Peyer's patch (tissue), 4 donors: ENCODE results near the gene SYNRG.

Experiments used
- CTCF ChIP-seq, 6 experiments: fragments of 450-650 bp in 4 of 6; fragments of 200-600 bp in 2 of 6; sonication (generic) in 1 of 6; IDR thresholded peaks; one replicate each; pipeline ENCODE4 v1.5.1; 2017 to 2019; ENCODE audit warnings: antibody characterized with exemption in 6 of 6, mild to moderate bottlenecking in 3 of 6, moderate library complexity in 1 of 6
- POLR2A ChIP-seq, 2 donors: fragments of 450-650 bp; IDR thresholded peaks; one replicate each; pipeline ENCODE4 v1.5.1; 2017; ENCODE audit warnings: antibody characterized with exemption in 2 of 2, mild to moderate bottlenecking in 2 of 2, moderate library complexity in 2 of 2

- TF ChIP-seq CTCF (IDR thresholded peaks at IDR 0.05) (no peak), POLR2A (IDR thresholded peaks at IDR 0.05) (no peak)
Measured at GRCh38 chr17:37517881-37518280, 91.3 kb downstream of the SYNRG start.
